HepG2 (cell line): ENCODE results near the gene VPS52. TPM values are rescaled to one million over a fixed set of nuclear protein-coding genes. Genes with fewer than 3 reads are reported as not detected.

Source experiments
- GLI4 ChIP-seq: sonication (generic); formaldehyde crosslinking; IDR thresholded peaks from 2 replicates; pipeline ENCODE4 v1.5.1; 2020; ENCODE audit warnings: missing genetic modification reagents, mild to moderate bottlenecking, moderate library complexity, borderline replicate concordance
- MEF2D ChIP-seq: sonication (generic); formaldehyde crosslinking; IDR thresholded peaks from 2 replicates; pipeline ENCODE4 v1.5.1; 2020; ENCODE audit warnings: mild to moderate bottlenecking, missing genetic modification reagents
- MIER2 ChIP-seq: IDR thresholded peaks from 2 replicates; pipeline ENCODE4 v1.6.1; 2016; ENCODE audit warnings: missing biosample characterization, missing genetic modification reagents
- SALL2 ChIP-seq: sonication (generic); formaldehyde crosslinking; IDR thresholded peaks from 2 replicates; pipeline ENCODE4 v1.8.1; 2023; ENCODE audit warnings: mild to moderate bottlenecking, missing genetic modification reagents, inconsistent platforms
- SRY ChIP-seq: sonication (generic); formaldehyde crosslinking; IDR thresholded peaks from 2 replicates; pipeline ENCODE4 v1.8.0; 2022; ENCODE audit warnings: mild to moderate bottlenecking, missing genetic modification reagents
- SUZ12 ChIP-seq: fragments of 150-350 bp; IDR thresholded peaks from 2 replicates; pipeline ENCODE4 v1.6.1; 2014; ENCODE audit warnings: low read depth, low read length
- TGIF2 ChIP-seq: IDR thresholded peaks from 2 replicates; pipeline ENCODE4 v1.6.1; 2016; ENCODE audit warnings: control low read depth, missing compliant biosample characterization
- ZBTB7A ChIP-seq: sonication (generic); formaldehyde crosslinking; IDR thresholded peaks from 2 replicates; pipeline ENCODE4 v1.8.0; 2022; ENCODE audit warnings: mild to moderate bottlenecking, missing genetic modification reagents
- ZNF253 ChIP-seq: sonication (generic); formaldehyde crosslinking; IDR thresholded peaks from 2 replicates; pipeline ENCODE4 v1.8.0; 2022; ENCODE audit warnings: mild to moderate bottlenecking, missing genetic modification reagents, borderline replicate concordance
- ZNF343 ChIP-seq: sonication (generic); formaldehyde crosslinking; IDR thresholded peaks from 2 replicates; pipeline ENCODE4 v1.4.0; 2020; ENCODE audit warnings: mild to moderate bottlenecking, missing genetic modification reagents
- ZNF367 ChIP-seq: sonication (generic); formaldehyde crosslinking; IDR thresholded peaks from 2 replicates; pipeline ENCODE4 v1.4.0; 2020; ENCODE audit warnings: missing genetic modification reagents, borderline replicate concordance
- ZNF619 ChIP-seq: sonication (generic); formaldehyde crosslinking; IDR thresholded peaks from 2 replicates; pipeline ENCODE4 v1.4.0; 2020; ENCODE audit warnings: mild to moderate bottlenecking, missing genetic modification reagents
- polyA plus RNA-seq, 8 experiments: library from polyadenylated mRNA; depleted of rRNA in 3 of 8; stranded (reverse) in 7 of 8; unstranded in 1 of 8; fragments of >200 nt; fragmentation: Illumina TruSeq in 4 of 8; extraction: Trizol in 4 of 8; gene quantifications; 2 replicates each; pipeline versions ENCODE4 v1.2.1 to v1.2.3, GENCODE V29; 2011 to 2016; ENCODE audit warnings: low read depth in 4 of 8, missing spikeins in 1 of 8, mixed read lengths in 1 of 8; ENCODE audit not compliant: insufficient read depth in 1 of 8
- total RNA-seq, 5 experiments: library from RNA; depleted of rRNA; stranded (reverse); fragments of >200 nt; fragmentation: Illumina TruSeq; extraction: Trizol; gene quantifications; 2 replicates each; pipeline ENCODE4 v1.2.3, GENCODE V29; 2016; ENCODE audit warnings: low read depth in 1 of 5
- TF ChIP-seq, protein P1 (sequence below), 2 experiments: sonication (generic) in 1 of 2; formaldehyde crosslinking in 1 of 2; IDR thresholded peaks; 2 replicates each; pipeline versions ENCODE4 v1.4.0 to v1.6.1; 2016 to 2020; ENCODE audit warnings: borderline replicate concordance in 1 of 2, low read depth in 1 of 2, mild to moderate bottlenecking in 1 of 2, missing genetic modification reagents in 1 of 2
- TF ChIP-seq, protein P2 (sequence below): IDR thresholded peaks from 2 replicates; pipeline ENCODE4 v1.6.1; 2016; ENCODE audit warnings: missing compliant biosample characterization, missing genetic modification reagents, borderline replicate concordance
- TF ChIP-seq, protein P3 (sequence below): sonication (generic); formaldehyde crosslinking; IDR thresholded peaks from 2 replicates; pipeline ENCODE4 v1.4.0; 2020; ENCODE audit warnings: mild to moderate bottlenecking, missing genetic modification reagents
- TF ChIP-seq, protein P4 (sequence below): sonication (generic); formaldehyde crosslinking; IDR thresholded peaks from 2 replicates; pipeline ENCODE4 v1.8.1; 2023; ENCODE audit warnings: mild to moderate bottlenecking, moderate library complexity, missing genetic modification reagents
- TF ChIP-seq, protein P5 (sequence below): sonication (generic); formaldehyde crosslinking; IDR thresholded peaks from 2 replicates; pipeline ENCODE4 v1.4.0; 2020; ENCODE audit warnings: missing genetic modification reagents, mild to moderate bottlenecking, borderline replicate concordance

Gene VPS52
- total and polyA plus RNA-seq, 2 of the 13 experiments (the other 11 are each of a cell fraction or from before 2014, with no cell fraction given): 48.9 to 85.5 TPM

DNA sequence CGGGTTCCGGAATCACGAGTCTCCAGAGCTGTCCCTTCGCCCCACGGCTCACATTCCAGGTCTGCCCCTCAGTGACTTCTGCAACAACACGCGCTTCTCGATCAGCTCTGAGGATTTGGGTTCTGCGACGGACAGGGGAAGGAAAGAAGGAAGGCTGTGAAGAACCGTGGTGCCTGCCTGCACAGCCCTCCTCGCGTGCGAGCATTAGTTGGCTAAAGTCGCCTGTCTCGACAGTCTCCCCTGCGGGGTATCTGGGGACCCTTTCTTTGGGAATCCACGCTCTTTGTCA lies 23.1 kb downstream of the VPS52 start (continued):
- TF ChIP-seq, protein P1, sequence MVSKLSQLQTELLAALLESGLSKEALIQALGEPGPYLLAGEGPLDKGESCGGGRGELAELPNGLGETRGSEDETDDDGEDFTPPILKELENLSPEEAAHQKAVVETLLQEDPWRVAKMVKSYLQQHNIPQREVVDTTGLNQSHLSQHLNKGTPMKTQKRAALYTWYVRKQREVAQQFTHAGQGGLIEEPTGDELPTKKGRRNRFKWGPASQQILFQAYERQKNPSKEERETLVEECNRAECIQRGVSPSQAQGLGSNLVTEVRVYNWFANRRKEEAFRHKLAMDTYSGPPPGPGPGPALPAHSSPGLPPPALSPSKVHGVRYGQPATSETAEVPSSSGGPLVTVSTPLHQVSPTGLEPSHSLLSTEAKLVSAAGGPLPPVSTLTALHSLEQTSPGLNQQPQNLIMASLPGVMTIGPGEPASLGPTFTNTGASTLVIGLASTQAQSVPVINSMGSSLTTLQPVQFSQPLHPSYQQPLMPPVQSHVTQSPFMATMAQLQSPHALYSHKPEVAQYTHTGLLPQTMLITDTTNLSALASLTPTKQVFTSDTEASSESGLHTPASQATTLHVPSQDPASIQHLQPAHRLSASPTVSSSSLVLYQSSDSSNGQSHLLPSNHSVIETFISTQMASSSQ (IDR thresholded peaks at IDR 0.05; ENCODE audit: low read depth): no peak
- TF ChIP-seq, protein P1 (CRISPR knock-in tag; IDR thresholded peaks at IDR 0.05; ENCODE audit: borderline replicate concordance): 0 out of 2 replicates have a peak, but pooled peaks have one; percentile 60
- TF ChIP-seq GLI4 (peak; percentile 58; the same call in 1 of the 2 replicates), ZNF619 (CRISPR knock-in tag) (peak; percentile 26; the same call in 1 of the 2 replicates), ZBTB7A (CRISPR knock-in tag) (0 out of 2 replicates have a peak, but pooled peaks have one; percentile 2), ZNF253 (0 out of 2 replicates have a peak, but pooled peaks have one; percentile 84), TGIF2 (CRISPR knock-in tag) (0 out of 2 replicates have a peak, but pooled peaks have one; percentile 9), SRY (CRISPR knock-in tag) (peak; percentile 27; the same call in 1 of the 2 replicates), SUZ12 (no peak), MEF2D (CRISPR knock-in tag) (0 out of 2 replicates have a peak, but pooled peaks have one; percentile 61), ZNF343 (CRISPR knock-in tag) (peak; percentile 79; the same call in 1 of the 2 replicates), SALL2 (CRISPR knock-in tag) (peak; percentile 13; the same call in 1 of the 2 replicates), ZNF367 (CRISPR knock-in tag) (no peak), MIER2 (CRISPR knock-in tag) (no peak)
- TF ChIP-seq, protein P2, sequence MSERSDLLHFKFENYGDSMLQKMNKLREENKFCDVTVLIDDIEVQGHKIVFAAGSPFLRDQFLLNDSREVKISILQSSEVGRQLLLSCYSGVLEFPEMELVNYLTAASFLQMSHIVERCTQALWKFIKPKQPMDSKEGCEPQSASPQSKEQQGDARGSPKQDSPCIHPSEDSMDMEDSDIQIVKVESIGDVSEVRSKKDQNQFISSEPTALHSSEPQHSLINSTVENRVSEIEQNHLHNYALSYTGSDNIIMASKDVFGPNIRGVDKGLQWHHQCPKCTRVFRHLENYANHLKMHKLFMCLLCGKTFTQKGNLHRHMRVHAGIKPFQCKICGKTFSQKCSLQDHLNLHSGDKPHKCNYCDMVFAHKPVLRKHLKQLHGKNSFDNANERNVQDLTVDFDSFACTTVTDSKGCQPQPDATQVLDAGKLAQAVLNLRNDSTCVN (CRISPR knock-in tag): no peak
- TF ChIP-seq, protein P3, sequence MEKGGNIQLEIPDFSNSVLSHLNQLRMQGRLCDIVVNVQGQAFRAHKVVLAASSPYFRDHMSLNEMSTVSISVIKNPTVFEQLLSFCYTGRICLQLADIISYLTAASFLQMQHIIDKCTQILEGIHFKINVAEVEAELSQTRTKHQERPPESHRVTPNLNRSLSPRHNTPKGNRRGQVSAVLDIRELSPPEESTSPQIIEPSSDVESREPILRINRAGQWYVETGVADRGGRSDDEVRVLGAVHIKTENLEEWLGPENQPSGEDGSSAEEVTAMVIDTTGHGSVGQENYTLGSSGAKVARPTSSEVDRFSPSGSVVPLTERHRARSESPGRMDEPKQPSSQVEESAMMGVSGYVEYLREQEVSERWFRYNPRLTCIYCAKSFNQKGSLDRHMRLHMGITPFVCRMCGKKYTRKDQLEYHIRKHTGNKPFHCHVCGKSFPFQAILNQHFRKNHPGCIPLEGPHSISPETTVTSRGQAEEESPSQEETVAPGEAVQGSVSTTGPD (CRISPR knock-in tag): no peak
- TF ChIP-seq, protein P4, sequence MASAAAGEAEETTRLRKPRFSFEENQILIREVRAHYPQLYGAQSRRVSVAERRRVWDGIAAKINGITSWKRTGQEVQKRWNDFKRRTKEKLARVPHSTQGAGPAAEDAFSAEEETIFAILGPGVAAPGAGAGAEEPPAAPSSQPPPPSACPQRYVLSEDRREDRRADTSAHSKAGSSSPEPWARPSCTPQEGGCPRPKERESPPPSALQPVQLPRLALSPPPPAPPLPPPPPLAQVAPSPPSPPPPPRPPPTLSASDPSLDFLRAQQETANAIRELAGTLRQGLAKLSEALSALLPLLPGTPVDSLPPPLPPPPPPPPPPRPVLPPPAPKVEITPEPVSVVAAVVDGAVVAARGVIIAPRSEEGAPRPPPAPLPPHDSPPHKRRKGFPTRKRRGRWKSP: no peak
- TF ChIP-seq, protein P5, sequence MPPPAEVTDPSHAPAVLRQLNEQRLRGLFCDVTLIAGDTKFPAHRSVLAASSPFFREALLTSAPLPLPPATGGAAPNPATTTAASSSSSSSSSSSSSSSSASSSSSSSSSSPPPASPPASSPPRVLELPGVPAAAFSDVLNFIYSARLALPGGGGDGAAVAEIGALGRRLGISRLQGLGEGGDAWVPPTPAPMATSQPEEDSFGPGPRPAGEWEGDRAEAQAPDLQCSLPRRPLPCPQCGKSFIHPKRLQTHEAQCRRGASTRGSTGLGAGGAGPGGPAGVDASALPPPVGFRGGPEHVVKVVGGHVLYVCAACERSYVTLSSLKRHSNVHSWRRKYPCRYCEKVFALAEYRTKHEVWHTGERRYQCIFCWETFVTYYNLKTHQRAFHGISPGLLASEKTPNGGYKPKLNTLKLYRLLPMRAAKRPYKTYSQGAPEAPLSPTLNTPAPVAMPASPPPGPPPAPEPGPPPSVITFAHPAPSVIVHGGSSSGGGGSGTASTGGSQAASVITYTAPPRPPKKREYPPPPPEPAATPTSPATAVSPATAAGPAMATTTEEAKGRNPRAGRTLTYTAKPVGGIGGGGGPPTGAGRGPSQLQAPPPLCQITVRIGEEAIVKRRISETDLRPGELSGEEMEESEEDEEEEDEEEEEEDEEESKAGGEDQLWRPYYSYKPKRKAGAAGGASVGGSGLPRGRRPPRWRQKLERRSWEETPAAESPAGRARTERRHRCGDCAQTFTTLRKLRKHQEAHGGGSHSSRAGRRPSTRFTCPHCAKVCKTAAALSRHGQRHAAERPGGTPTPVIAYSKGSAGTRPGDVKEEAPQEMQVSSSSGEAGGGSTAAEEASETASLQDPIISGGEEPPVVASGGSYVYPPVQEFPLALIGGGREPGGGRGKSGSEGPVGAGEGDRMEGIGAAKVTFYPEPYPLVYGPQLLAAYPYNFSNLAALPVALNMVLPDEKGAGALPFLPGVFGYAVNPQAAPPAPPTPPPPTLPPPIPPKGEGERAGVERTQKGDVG: 0 out of 2 replicates have a peak, but pooled peaks have one; percentile 40
